H9 (cell line): Measurements from ENCODE around the gene STS. TPM values are rescaled to one million over a fixed set of nuclear protein-coding genes. Genes with fewer than 3 reads are reported as not detected.

ENCODE experiments used
- DNase-seq: peaks from one replicate; pipeline ENCODE4 v3.0.0-alpha.2; 2017
- H2AFZ ChIP-seq: one replicate; pipeline ENCODE4 v1.6.1; 2013; ENCODE audit warnings: mild to moderate bottlenecking, low read length, control low read depth, moderate library complexity
- H2AK5ac ChIP-seq: 2 replicates; pipeline ENCODE4 v1.6.1; 2013; ENCODE audit warnings: low read length, control low read depth, mixed read lengths; ENCODE audit not compliant: insufficient read length
- H2BK120ac ChIP-seq: one replicate; pipeline ENCODE4 v1.6.1; 2013; ENCODE audit warnings: low read depth, mild to moderate bottlenecking, low read length, control low read depth, inconsistent platforms; ENCODE audit not compliant: poor library complexity, severe bottlenecking
- H2BK12ac ChIP-seq: 2 replicates; pipeline ENCODE4 v1.6.1; 2013; ENCODE audit warnings: low read length, control low read depth, mixed read lengths, low read depth; ENCODE audit not compliant: insufficient read length
- H2BK15ac ChIP-seq: 2 replicates; pipeline ENCODE4 v1.6.1; 2013; ENCODE audit warnings: low read depth, low read length, control low read depth
- H2BK20ac ChIP-seq: one replicate; pipeline ENCODE4 v1.6.1; 2013; ENCODE audit warnings: low read depth, mild to moderate bottlenecking, low read length, control low read depth, inconsistent platforms; ENCODE audit not compliant: poor library complexity, severe bottlenecking
- H2BK5ac ChIP-seq: 2 replicates; pipeline ENCODE4 v1.6.1; 2013; ENCODE audit warnings: low read length, control low read depth, mixed read lengths; ENCODE audit not compliant: insufficient read length
- H3K14ac ChIP-seq: 2 replicates; pipeline ENCODE4 v1.6.1; 2013; ENCODE audit warnings: low read length, control low read depth; ENCODE audit not compliant: insufficient read depth
- H3K18ac ChIP-seq: 2 replicates; pipeline ENCODE4 v1.6.1; 2013; ENCODE audit warnings: low read depth, mild to moderate bottlenecking, mixed read lengths, low read length, control low read depth; ENCODE audit not compliant: insufficient read length
- H3K23ac ChIP-seq: 2 replicates; pipeline ENCODE4 v1.6.1; 2013; ENCODE audit warnings: low read length, control low read depth, mixed read lengths, low read depth; ENCODE audit not compliant: insufficient read length
- H3K23me2 ChIP-seq: 2 replicates; pipeline ENCODE4 v1.6.1; 2013; ENCODE audit warnings: low read depth, mild to moderate bottlenecking, mixed read lengths, low read length, control low read depth; ENCODE audit not compliant: insufficient read length, poor library complexity, severe bottlenecking
- H3K27ac ChIP-seq: 2 replicates; pipeline ENCODE4 v1.5.1; 2013; ENCODE audit warnings: low read length, control low read depth, mixed read lengths, low read depth; ENCODE audit not compliant: insufficient read length
- H3K27me3 ChIP-seq: 2 replicates; pipeline ENCODE4 v1.6.1; 2013; ENCODE audit warnings: low read length, control low read depth, inconsistent platforms; ENCODE audit not compliant: insufficient read depth
- H3K4ac ChIP-seq: 2 replicates; pipeline ENCODE4 v1.6.1; 2013; ENCODE audit warnings: low read depth, mild to moderate bottlenecking, control low read depth, inconsistent platforms, low read length, moderate library complexity
- H3K4me1 ChIP-seq: 2 replicates; pipeline ENCODE4 v1.6.1; 2013; ENCODE audit warnings: low read length, control low read depth, inconsistent platforms; ENCODE audit not compliant: insufficient read depth
- H3K4me2 ChIP-seq: 2 replicates; pipeline ENCODE4 v1.6.1; 2013; ENCODE audit warnings: low read length, control low read depth, mixed read lengths; ENCODE audit not compliant: insufficient read length, insufficient read depth
- H3K56ac ChIP-seq: 2 replicates; pipeline ENCODE4 v1.6.1; 2013; ENCODE audit warnings: low read depth, mild to moderate bottlenecking, mixed read lengths, low read length, control low read depth; ENCODE audit not compliant: insufficient read length
- H3K79me1 ChIP-seq: 2 replicates; pipeline ENCODE4 v1.6.1; 2013; ENCODE audit warnings: low read depth, mild to moderate bottlenecking, moderate library complexity, low read length, control low read depth, inconsistent platforms; ENCODE audit not compliant: insufficient read depth, poor library complexity, severe bottlenecking
- H3K79me2 ChIP-seq: 2 replicates; pipeline ENCODE4 v1.6.1; 2013; ENCODE audit warnings: low read length, control low read depth, inconsistent platforms; ENCODE audit not compliant: insufficient read depth
- H3K9ac ChIP-seq: 2 replicates; pipeline ENCODE4 v1.6.1; 2013; ENCODE audit warnings: low read length, control low read depth, mixed read lengths; ENCODE audit not compliant: insufficient read length; ENCODE audit errors: extremely low read depth
- H3K9me3 ChIP-seq: one replicate; pipeline ENCODE4 v1.6.1; 2013; ENCODE audit warnings: low read depth, low read length, inconsistent platforms; ENCODE audit not compliant: control insufficient read depth
- H3T11ph ChIP-seq: one replicate; pipeline ENCODE4 v1.6.1; 2013; ENCODE audit warnings: mild to moderate bottlenecking, low read length, control low read depth, inconsistent platforms
- H4K20me1 ChIP-seq: one replicate; pipeline ENCODE4 v1.6.1; 2013; ENCODE audit not compliant: control insufficient read depth, insufficient read length, insufficient read depth
- H4K5ac ChIP-seq: 2 replicates; pipeline ENCODE4 v1.6.1; 2013; ENCODE audit warnings: low read depth, mild to moderate bottlenecking, mixed read lengths, low read length, control low read depth; ENCODE audit not compliant: insufficient read length
- H4K8ac ChIP-seq: replicated peaks from 2 replicates; pipeline ENCODE4 v1.6.1; 2013; ENCODE audit warnings: low read length, control low read depth, mixed read lengths, low read depth; ENCODE audit not compliant: insufficient read length
- H4K91ac ChIP-seq: 2 replicates; pipeline ENCODE4 v1.6.1; 2013; ENCODE audit warnings: low read depth, mild to moderate bottlenecking, moderate library complexity, mixed read lengths, low read length, control low read depth; ENCODE audit not compliant: insufficient read length
- H3K27ac Mint-ChIP-seq, 3 experiments: 2 replicates in 2 of 3; 3 replicates in 1 of 3; pipeline ENCODE4 v1.8.0; 2020 to 2021; ENCODE audit warnings: mixed read lengths in 3 of 3, mild to moderate bottlenecking in 1 of 3, moderate library complexity in 1 of 3
- H3K27me3 Mint-ChIP-seq: 2 replicates; pipeline ENCODE4 v1.8.0; 2021; ENCODE audit warnings: low read depth, mild to moderate bottlenecking, moderate library complexity, mixed read lengths
- H3K36me3 Mint-ChIP-seq, 3 experiments: 2 replicates in 2 of 3; 3 replicates in 1 of 3; pipeline ENCODE4 v1.8.0; 2020 to 2021; ENCODE audit warnings: low read depth in 3 of 3, mixed read lengths in 3 of 3; ENCODE audit not compliant: insufficient read depth in 1 of 3
- H3K4me1 Mint-ChIP-seq, 2 experiments: 2 replicates each; pipeline ENCODE4 v1.8.0; 2020; ENCODE audit warnings: mixed read lengths in 2 of 2
- H3K4me3 Mint-ChIP-seq, 2 experiments: 2 replicates in 1 of 2; 3 replicates in 1 of 2; pipeline ENCODE4 v1.8.0; 2020 to 2021; ENCODE audit warnings: mild to moderate bottlenecking in 2 of 2, mixed read lengths in 2 of 2, moderate library complexity in 1 of 2
- H3K9me3 Mint-ChIP-seq, 2 experiments: 2 replicates in 1 of 2; 3 replicates in 1 of 2; pipeline ENCODE4 v1.8.0; 2020; ENCODE audit warnings: mild to moderate bottlenecking in 2 of 2, mixed read lengths in 2 of 2, moderate library complexity in 1 of 2
- WGBS: extraction: QIAGEN DNeasy Blood & Tissue Kit; methylation state at CpG from one replicate; pipeline ENCODE4 v1.1.7; 2013; ENCODE audit warnings: missing lambda C conversion rate, low lambda C conversion rate, mixed read lengths; ENCODE audit not compliant: insufficient read length; ENCODE audit errors: extremely low coverage; 5-methylcytosine and 5-hydroxymethylcytosine counted together
- total RNA-seq: library from RNA; stranded (reverse); gene quantifications from 2 replicates; pipeline ENCODE4 v1.2.1, GENCODE V29; 2021
- TF ChIP-seq, protein P1 (sequence below): fragments of 200-600 bp; sonication (generic); conservative IDR thresholded peaks from 3 replicates; pipeline ENCODE4 v1.8.0; 2021; ENCODE audit warnings: antibody characterized with exemption, mild to moderate bottlenecking

The STS gene
- total RNA-seq, 1 experiment from 2014 or later, result 3.6 TPM

GRCh38 chrX:7158468-7158990 is 11.0 kb downstream of the STS start:
- Histone ChIP-seq H4K8ac (no peak overlapping the region), H3K23ac (no peak overlapping the region), H2BK5ac (no peak overlapping the region), H3K27me3 (no peaks in the 10 kb centered on the region), H2BK120ac (no peak overlapping the region), H3K9me3 (no peaks in the 10 kb centered on the region), H3K4me1 (peaks cover 11% of the 10 kb centered on the region; the same call in 1 of the 2 replicates), H3K4me2 (no peak overlapping the region), H2BK12ac (no peak overlapping the region), H3K23me2 (no peaks in the 10 kb centered on the region), H3K4ac (no peak overlapping the region), H3K79me1 (no peaks in the 10 kb centered on the region), H3K56ac (no peak overlapping the region), H3T11ph (no peak overlapping the region), H3K9ac (no peak overlapping the region), H2BK15ac (no peak overlapping the region), H3K18ac (no peak overlapping the region), H4K91ac (no peak overlapping the region), H2AK5ac (no peak overlapping the region), H3K27ac (no peak overlapping the region), H2BK20ac (no peak overlapping the region), H3K79me2 (no peaks in the 10 kb centered on the region), H4K20me1 (no peaks in the 10 kb centered on the region), H3K14ac (no peak overlapping the region), H4K5ac (no peak overlapping the region), H2AFZ (no peak overlapping the region)
- H3K27me3 Mint-ChIP-seq, result peaks cover 5% of the 10 kb centered on the region
- DNase-seq, result no peak
- no peaks in the 10 kb centered on the region for H3K9me3 Mint-ChIP-seq
- peaks cover 32% of the 10 kb centered on the region in 2 experiments for H3K4me1 Mint-ChIP-seq
- TF ChIP-seq, protein P1, sequence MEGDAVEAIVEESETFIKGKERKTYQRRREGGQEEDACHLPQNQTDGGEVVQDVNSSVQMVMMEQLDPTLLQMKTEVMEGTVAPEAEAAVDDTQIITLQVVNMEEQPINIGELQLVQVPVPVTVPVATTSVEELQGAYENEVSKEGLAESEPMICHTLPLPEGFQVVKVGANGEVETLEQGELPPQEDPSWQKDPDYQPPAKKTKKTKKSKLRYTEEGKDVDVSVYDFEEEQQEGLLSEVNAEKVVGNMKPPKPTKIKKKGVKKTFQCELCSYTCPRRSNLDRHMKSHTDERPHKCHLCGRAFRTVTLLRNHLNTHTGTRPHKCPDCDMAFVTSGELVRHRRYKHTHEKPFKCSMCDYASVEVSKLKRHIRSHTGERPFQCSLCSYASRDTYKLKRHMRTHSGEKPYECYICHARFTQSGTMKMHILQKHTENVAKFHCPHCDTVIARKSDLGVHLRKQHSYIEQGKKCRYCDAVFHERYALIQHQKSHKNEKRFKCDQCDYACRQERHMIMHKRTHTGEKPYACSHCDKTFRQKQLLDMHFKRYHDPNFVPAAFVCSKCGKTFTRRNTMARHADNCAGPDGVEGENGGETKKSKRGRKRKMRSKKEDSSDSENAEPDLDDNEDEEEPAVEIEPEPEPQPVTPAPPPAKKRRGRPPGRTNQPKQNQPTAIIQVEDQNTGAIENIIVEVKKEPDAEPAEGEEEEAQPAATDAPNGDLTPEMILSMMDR, result no peak
- no peak overlapping the region for H3K4me3 Mint-ChIP-seq
- no peaks in the 10 kb centered on the region for H3K36me3 Mint-ChIP-seq
- WGBS, result no CpG with 5 or more reads among the region's 5 CpGs
- H3K27ac Mint-ChIP-seq, result no peak overlapping the region
